Measurements from ENCODE around the gene KCNA2.

KCNA2 gene

DNA sequence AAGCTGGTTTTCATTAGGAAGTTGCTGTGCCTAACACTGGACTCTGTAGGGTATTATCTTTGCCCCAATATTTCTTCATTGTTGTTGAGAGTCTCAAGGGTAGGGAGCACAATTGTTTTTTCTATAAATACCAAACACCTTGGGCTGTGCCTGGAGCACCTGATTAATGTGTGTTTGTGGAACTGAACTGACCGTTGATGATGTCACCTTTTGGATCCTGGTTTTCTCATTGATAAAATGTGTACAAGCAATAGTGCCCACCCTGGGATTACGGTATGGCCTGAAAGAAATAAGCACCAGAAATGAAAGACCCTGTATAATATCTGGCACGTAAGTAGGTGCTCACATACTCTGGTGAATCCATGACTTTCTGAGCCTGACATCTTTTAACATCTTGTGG, 39.3 kb downstream of the KCNA2 start:
- DNase-seq (ENCODE audit: low read depth) = no peak

DNA sequence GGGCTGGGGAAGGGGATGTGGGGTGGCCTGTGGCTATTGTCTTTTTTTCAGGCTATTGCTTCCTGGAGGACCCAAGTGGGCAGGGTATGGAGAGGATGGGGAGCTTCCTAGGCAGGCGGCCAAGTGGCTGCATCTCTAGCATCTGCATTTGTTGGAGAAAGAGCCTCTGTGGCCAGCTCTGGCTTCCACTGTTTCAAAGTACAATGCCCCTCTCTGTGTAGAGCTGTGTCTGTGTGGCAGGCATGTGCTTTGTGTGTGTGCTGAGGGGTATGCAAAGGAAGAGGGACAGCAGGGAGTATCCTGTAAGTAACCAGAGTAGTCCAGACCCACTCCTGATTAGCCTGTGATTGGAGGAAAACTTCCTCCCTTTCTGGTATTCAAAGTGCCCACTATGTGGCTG, 40.6 kb downstream of the KCNA2 start:
- no peak for DNase-seq (ENCODE audit: low read depth)

DNA sequence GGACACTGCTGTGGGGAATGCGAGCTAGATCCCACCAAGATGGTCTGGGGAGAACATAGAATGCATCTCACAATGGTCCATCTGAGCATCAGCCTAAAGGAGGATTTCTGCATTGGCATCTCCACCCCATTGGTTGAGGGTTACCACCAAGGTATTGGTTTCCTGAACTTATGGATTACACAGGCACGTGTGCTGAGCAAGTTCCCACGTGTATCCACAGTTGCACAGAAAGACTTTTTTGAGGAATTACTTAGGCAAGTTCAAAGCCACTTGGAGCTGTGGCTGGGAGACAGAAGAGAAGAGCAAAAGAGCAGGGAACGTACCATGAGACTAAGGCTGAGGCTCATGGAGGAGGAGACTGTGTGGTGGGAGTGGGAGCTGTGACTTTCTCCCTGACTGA, 43.1 kb downstream of the KCNA2 start:
- no peak for DNase-seq (ENCODE audit: low read depth)

DNA sequence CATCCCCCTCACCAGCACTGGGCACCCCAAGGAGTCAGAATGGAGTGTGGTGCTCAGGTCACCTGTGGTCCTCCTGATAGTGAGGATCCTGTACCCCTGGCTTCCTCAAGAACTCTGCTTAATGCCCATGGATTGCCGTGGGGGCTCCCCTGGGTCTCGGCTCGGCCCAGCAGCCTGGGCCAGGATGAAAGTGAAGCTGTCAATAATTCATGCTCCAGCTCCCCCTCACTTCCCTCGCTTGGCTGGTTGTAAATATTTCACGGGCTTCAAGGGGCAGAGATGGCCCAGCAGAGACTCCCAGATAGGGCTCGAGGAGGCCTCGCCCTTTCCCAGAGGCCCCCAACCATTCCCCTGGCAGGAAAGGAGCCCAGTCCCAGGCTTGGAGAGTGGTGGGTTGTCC, 44.6 kb downstream of the KCNA2 start:
- no peak for DNase-seq (ENCODE audit: low read depth)

DNA sequence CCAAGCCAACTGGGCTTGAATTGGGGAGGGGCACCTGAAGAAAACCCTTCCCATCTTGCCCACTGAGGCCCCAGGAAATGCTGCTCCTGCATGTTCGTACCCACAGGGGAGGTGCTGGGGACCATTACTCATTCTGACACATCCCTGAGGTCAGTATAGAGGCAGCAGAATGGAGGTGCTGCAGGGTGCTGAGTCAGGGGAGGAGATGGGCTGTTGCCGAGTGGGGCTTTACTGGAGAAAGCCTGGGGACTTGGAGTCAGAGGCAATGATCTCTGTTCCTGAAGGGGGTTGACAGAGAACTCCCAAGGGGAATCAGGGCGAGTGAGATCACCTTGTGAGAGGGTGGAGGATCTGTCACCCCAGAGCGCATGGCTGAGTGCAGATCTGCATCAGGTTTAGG, 47.0 kb downstream of the KCNA2 start:
- DNase-seq (ENCODE audit: low read depth) = no peak

DNA sequence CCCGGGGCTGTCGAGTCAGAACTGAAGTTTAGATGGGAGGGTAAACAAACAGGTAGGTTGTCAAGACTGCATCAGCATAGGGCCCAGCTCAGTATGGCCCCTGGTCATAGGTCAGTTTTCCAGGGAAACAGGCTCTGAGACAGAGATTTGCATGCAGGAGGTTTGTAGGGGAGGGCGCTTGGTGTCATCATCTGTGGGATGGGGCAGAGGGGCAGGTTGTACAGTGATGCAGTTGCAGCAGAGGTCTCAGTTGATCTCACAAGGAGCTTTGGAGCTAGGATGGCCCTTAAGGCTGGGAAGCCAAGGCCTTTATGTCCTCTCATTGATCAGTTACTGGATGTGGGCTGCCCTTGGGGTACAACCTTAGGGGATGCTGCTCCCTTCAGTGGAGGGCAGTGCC, 48.7 kb downstream of the KCNA2 start:
- DNase-seq (ENCODE audit: low read depth) = no peak

DNA sequence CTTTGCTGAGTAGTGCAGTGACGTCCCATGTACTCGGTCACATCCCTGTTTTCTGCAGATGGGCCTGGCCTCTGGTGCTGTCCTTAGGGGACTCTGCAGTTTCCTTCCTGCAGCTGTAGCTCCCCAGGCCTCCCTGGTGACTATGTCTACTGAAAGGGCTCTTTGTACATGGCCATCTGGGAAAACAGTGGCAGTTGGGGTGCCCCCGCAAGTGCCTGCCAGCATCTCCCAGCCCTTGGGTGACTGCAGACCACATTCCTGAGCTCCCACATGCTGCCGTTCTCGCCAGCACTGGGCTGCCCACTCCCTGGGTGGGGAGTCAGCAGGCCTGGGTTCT, 49.7 kb downstream of the KCNA2 start:
- DNase-seq (ENCODE audit: low read depth) = no peak

DNA sequence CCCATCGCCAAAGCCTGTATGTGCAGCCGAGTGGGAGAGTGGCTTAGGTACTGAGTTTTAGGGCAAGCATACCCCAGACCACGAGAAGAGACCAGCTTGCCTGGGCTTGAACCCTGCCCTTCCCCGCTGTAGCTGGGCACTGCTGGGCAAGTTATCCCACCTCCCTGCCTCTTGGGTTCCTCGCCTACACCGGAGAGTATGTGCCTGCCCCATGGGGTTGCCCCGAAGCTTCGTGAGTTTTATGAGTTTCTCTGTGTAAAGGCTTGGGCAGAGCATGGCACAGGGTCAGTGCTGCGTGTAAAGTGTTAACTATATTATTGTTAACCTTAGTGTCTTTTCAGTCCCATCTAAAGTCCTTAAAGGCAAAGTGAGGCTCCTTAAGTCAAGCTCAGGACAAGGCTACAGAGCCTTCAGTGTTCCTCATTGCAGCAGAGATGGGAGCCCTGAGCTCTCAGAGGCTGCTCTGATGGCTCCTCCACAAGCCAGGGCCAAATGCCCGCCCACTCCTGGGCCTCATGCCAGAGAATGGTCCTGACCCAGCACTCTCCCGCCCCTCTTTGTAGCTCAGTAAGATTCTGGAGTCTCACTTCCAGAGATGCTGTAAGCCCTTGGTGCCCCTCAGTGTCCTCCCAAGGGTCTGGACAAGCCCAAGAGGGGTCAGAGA, 50.2 kb downstream of the KCNA2 start:
- DNase-seq (ENCODE audit: low read depth) = no peak

DNA sequence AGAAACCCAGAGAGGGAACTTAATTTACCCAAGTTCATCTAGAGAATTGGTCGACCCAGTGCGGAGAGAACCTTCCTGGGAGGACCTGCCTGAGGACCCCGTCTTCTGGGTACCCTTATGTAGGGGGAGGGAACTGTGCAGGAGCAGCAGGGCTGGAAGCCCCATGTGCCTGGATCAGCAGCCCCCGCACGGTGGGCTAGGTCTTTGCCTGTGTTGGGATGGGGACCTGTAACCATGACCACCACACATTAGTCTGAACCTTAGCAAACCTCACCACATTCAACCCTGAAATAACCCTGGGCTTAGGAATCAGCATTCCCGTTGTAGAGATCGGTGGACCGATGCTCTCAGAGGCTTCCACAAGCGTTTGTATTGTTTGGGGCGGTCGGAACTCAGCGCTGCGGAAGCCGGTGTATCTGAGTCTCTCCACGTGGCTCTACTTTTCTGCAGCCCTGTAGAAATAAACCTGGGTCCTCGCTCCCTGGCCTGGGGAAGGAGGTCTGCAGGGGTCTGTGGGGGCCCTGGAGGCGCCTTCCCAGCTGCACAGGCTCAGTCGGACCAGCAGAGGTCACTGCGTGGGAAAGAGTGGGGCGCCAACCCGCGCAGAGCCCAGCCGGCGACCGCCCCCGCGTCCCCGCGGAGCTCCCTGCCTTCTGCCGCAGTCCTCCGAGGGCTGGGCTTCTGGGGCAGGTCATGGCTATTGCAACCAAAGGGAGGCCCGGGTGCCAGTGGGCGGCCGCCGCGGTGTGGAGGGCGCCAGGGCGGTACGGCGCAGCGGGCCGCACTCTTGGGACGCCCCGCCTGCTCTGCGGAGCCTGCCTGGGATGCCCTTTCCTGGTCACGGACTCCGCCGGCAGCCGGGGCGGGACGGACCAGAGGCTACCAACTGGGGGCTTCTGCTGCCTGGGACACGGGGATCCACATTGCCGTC, 51.0 kb downstream of the KCNA2 start:
- no peak for DNase-seq (ENCODE audit: low read depth)

DNA sequence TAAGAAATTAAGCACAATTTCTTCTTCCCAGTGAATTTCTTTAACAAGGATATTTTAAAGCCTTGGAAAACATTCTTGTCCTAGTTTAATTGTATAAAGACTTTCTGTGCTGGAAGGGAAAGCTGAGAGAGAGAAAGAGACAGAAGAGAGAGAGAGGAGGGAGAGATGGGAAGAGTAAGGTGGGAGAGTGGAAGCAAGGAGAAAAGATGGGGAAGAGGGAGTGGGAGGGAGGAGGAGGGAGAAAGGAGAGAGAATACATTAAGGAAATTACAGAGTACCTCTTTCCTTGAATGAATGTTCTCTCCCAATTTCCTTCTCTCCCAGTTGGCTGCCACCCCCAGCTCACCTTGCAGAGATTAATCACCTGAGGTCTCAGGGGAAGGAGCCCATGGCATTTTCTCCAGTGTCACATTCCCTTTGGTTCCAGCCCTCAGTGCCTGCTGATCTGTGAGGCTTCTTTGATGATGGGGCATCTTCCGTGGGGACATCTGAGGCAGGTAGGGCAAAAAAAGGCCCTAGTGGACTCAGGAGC, 54.8 kb downstream of the KCNA2 start:
- no peak for DNase-seq (ENCODE audit: low read depth)

DNA sequence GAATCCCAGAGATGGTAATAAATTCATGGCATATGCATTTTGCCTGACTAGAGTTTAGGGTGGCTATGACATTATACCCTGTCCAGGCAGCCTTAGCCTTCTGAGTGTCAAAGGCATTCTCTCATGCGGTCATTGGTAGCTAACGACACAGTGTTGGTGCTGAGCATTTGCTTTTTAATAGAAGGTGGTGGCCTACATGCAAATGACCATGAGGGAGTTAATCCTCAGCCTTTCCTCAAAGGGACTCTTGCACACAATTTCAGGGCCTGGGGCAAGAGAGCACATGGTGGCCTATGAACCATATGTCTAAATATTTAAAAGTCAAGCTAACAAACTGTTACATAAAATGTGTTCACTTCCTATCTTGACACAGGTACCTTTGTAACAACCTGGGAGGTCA, 56.3 kb downstream of the KCNA2 start:
- no peak for DNase-seq (ENCODE audit: low read depth)

DNA sequence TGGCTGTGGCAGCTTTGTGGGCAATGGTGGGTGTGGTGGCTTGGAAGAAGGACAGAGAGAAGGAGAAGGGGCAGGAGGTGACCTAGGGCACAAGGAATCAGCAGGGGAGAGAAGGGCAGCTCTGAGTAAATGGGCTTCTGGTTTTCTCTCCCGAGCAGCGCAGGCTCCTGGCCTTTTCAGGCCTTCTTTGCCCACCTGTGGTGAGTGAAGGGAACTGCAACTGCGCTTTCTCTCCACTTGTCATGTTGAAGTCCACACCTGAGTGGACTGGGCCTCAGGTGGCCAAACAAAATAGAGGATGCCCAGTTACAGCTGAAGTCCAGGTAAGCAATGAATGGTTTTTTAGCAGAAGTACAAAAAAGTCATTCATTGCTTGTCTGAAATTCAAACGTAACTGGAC, 57.8 kb downstream of the KCNA2 start:
- DNase-seq (ENCODE audit: low read depth) = no peak

DNA sequence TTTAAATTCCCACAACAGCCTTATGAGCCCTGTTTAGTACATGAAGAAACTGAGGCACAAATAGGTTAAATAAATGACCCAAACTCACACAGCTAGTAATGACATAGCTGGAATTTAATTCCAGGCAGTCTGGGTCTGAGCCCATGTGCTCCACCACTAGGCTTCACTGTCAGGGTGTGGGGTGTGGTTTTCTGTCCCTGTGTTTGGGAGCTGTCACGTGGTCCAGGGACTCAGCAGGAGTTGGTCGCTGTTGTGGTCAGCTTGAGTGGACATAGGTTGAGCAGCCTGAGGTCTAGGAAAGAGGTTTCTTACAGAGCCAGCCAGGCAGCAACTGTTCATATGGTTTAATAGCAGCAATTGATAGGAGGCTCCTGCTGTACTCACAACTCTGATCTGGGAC, 59.1 kb downstream of the KCNA2 start:
- no peak for DNase-seq (ENCODE audit: low read depth)

DNA sequence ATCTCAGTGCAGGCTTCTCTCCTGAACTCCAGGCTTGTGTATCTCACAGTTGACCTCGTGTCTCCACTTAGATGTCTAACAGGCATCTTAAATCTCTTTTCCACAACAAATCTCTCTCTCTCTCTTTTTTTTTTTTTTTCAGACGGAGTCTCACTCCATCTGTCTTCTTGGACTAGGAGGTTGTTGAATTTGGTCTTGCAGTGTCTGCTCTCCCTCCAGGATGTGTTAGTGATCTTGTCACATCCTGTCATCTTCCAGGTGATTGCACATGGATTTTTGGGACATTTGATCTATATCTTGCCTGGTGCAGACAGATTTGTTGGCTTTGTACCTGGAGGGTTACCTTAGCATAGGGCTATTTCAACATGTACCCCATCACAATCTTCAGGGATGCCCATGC, 60.7 kb downstream of the KCNA2 start:
- DNase-seq (ENCODE audit: low read depth) = no peak

DNA sequence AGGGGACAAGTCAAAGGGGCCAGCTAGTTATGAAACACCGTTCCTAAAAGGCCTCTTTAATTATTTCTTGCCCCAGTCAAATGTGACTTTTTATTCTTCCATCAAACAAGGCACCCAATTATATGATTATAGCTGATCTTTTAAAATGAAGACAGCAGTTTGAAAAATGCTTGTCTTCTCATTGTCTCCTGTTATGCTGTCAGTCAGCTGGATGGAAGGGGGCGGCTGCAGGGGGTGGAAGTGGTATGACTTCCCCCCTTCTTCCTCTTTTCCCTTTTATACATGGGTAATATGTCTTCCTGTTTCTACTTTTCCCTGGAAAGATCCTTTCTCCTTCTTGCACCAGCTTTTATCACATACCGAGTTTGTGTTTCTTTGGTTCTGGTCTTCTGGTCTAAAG, 61.4 kb downstream of the KCNA2 start:
- DNase-seq (ENCODE audit: low read depth) = no peak

All from GM04504 (cell line).